K562 (cell line): ENCODE measurements around the gene KIAA0040. TPM values are rescaled to one million over a fixed set of nuclear protein-coding genes. Genes with fewer than 3 reads are reported as not detected.

Experiments used
- CEBPB ChIP-seq: fragments of 450-650 bp; IDR thresholded peaks from 2 replicates; pipeline ENCODE4 v1.6.1; 2016; ENCODE audit warnings: missing genetic modification characterization, missing compliant biosample characterization
- DACH1 ChIP-seq: fragments of 450-650 bp; IDR thresholded peaks from 2 replicates; pipeline ENCODE4 v1.6.1; 2018; ENCODE audit not compliant: partially characterized antibody
- ETV5 ChIP-seq: sonication (generic); formaldehyde crosslinking; IDR thresholded peaks from 2 replicates; pipeline ENCODE4 v1.4.0; 2020; ENCODE audit warnings: low read depth, mild to moderate bottlenecking, missing genetic modification reagents
- HIVEP1 ChIP-seq: fragments of 250-450 bp; sonication (Bioruptor Pico); IDR thresholded peaks from 2 replicates; pipeline ENCODE4 v1.4.0; 2020; ENCODE audit warnings: mild to moderate bottlenecking
- HNRNPUL1 ChIP-seq: fragments of 200-400 bp; formaldehyde crosslinking; IDR thresholded peaks from 2 replicates; pipeline ENCODE4 v1.6.1; 2017; ENCODE audit warnings: low read length
- LARP7 ChIP-seq: fragments of 450-650 bp; IDR thresholded peaks from 2 replicates; pipeline ENCODE4 v1.6.1; 2016
- MCM3 ChIP-seq: fragments of 450-650 bp; IDR thresholded peaks from 2 replicates; pipeline ENCODE4 v1.6.1; 2016
- NFIC ChIP-seq: fragments of 450-650 bp; IDR thresholded peaks from 2 replicates; pipeline ENCODE4 v1.6.1; 2017; ENCODE audit warnings: mild to moderate bottlenecking, inconsistent platforms
- TRIM24 ChIP-seq, 2 experiments: fragments of 450-650 bp; IDR thresholded peaks; 2 replicates each; pipeline ENCODE4 v1.6.1; 2016
- TRIM28 ChIP-seq: fragments of 450-650 bp; IDR thresholded peaks from 2 replicates; pipeline ENCODE4 v1.6.1; 2017
- ZBTB1 ChIP-seq: sonication (generic); formaldehyde crosslinking; IDR thresholded peaks from 2 replicates; pipeline ENCODE4 v1.8.1; 2023; ENCODE audit warnings: missing genetic modification reagents, low read depth, mild to moderate bottlenecking, borderline replicate concordance
- ZBTB17 ChIP-seq: fragments of 450-650 bp; formaldehyde crosslinking; IDR thresholded peaks from 2 replicates; pipeline ENCODE4 v1.4.0; 2020; ENCODE audit warnings: mild to moderate bottlenecking
- ZNF197 ChIP-seq: fragments of 200-800 bp; sonication (Bioruptor generic); IDR thresholded peaks from 2 replicates; pipeline ENCODE4 v1.6.1; 2016; ENCODE audit warnings: low read depth, missing genetic modification characterization, missing compliant biosample characterization
- ZNF24 ChIP-seq: fragments of 450-650 bp; IDR thresholded peaks from 2 replicates; pipeline ENCODE4 v1.6.1; 2016
- ZNF41 ChIP-seq: fragments of 250-450 bp; sonication (Bioruptor Pico); conservative IDR thresholded peaks from 2 replicates; pipeline ENCODE4 v1.4.0; 2020; ENCODE audit warnings: mild to moderate bottlenecking
- ZNF75A ChIP-seq: fragments of 450-650 bp; formaldehyde crosslinking; IDR thresholded peaks from 2 replicates; pipeline ENCODE4 v1.4.0; 2020; ENCODE audit warnings: mild to moderate bottlenecking
- polyA plus RNA-seq, 8 experiments: library from polyadenylated mRNA; depleted of rRNA in 4 of 8; stranded (reverse) in 5 of 8; unstranded in 3 of 8; fragments of >200 nt; fragmentation: Nextera tagmentation in 2 of 8; fragmentation: Illumina TruSeq in 1 of 8; extraction: Ambion mirVana in 2 of 8; extraction: Trizol in 1 of 8; gene quantifications; 2 replicates each; pipeline versions ENCODE4 v1.2.1 to v1.2.3, GENCODE V29; 2011 to 2014; ENCODE audit warnings: inconsistent platforms in 1 of 8, missing spikeins in 1 of 8
- total RNA-seq, 7 experiments: library from RNA; depleted of rRNA in 6 of 7; stranded (reverse); fragments of >200 nt in 6 of 7; fragmentation: Illumina TruSeq in 2 of 7; extraction: Trizol in 2 of 7; gene quantifications; 2 replicates each; pipeline versions ENCODE4 v1.2.1 to v1.2.3, GENCODE V29; 2011 to 2021; ENCODE audit warnings: low replicate concordance in 1 of 7
- TF ChIP-seq, protein P1 (sequence below): fragments of 200-800 bp; sonication (Bioruptor generic); IDR thresholded peaks from 2 replicates; pipeline ENCODE4 v1.6.1; 2016; ENCODE audit warnings: missing genetic modification characterization, missing compliant biosample characterization
- TF ChIP-seq, protein P2 (sequence below): sonication (generic); formaldehyde crosslinking; IDR thresholded peaks from 2 replicates; pipeline ENCODE4 v1.8.1; 2023; ENCODE audit warnings: mild to moderate bottlenecking, missing genetic modification reagents
- TF ChIP-seq, protein P3 (sequence below), 3 experiments: fragments of 200-800 bp in 1 of 3; sonication (Bioruptor generic) in 1 of 3; sonication (generic) in 1 of 3; formaldehyde crosslinking in 1 of 3; IDR thresholded peaks; 2 replicates each; pipeline versions ENCODE4 v1.6.1 to v1.8.0; 2016 to 2022; ENCODE audit warnings: mild to moderate bottlenecking in 2 of 3, missing compliant biosample characterization in 2 of 3, missing genetic modification characterization in 2 of 3, missing genetic modification reagents in 1 of 3
- TF ChIP-seq, protein P4 (sequence below), 2 experiments: fragments of 200-800 bp in 1 of 2; sonication (Bioruptor generic) in 1 of 2; sonication (generic) in 1 of 2; formaldehyde crosslinking in 1 of 2; IDR thresholded peaks in 1 of 2; conservative IDR thresholded peaks in 1 of 2; 2 replicates each; pipeline versions ENCODE4 v1.5.0 to v1.6.1; 2016 to 2020; ENCODE audit warnings: missing compliant biosample characterization in 1 of 2, missing genetic modification characterization in 1 of 2, missing genetic modification reagents in 1 of 2

KIAA0040 gene
- total and polyA plus RNA-seq, 9 of the 15 experiments (the other 6 are each of a cell fraction or from before 2014, with no cell fraction given) = 3.4 to 13.6 (median 7.1) TPM

DNA sequence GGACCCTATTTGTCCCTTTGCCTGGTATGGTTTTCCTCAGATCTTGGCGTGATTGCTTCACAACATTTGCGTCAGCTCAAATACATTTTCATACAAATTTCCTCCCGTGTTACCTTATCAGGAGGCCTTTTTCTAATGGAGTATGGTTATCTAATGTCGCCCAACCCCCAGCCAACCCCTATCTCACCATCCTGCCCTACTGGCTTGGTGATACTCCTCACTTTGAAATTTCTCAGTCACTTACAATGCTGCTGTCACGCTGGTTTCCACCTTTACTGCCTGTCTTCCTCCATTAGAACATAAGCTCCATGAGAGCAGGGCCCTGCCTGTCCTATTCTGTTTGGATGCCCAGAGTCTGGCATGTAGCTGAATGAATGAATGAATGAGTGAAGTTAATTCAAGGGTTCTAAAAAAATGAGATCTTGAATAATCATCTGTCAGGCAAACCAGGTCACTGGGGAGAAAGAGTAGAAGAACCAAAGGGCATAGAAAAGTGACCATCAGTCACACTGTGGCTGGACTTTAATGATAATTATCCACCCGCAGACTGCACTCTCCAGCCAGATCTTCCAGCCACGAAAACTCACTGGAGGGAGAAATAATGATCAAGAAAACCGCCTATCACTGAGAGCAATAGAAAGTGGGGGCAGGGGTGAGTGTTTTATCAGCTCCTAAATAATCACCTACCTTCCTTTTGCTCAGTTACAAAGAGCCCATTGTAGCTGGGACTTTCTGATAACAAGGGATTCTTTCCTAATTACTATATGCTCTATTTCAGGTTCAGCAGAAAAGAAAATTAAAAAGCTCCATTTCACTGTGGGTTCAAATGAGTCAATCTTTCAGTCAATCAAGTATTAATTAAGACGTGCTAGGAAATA, 21.3 kb downstream of the KIAA0040 start (continued):
- TF ChIP-seq, protein P1, sequence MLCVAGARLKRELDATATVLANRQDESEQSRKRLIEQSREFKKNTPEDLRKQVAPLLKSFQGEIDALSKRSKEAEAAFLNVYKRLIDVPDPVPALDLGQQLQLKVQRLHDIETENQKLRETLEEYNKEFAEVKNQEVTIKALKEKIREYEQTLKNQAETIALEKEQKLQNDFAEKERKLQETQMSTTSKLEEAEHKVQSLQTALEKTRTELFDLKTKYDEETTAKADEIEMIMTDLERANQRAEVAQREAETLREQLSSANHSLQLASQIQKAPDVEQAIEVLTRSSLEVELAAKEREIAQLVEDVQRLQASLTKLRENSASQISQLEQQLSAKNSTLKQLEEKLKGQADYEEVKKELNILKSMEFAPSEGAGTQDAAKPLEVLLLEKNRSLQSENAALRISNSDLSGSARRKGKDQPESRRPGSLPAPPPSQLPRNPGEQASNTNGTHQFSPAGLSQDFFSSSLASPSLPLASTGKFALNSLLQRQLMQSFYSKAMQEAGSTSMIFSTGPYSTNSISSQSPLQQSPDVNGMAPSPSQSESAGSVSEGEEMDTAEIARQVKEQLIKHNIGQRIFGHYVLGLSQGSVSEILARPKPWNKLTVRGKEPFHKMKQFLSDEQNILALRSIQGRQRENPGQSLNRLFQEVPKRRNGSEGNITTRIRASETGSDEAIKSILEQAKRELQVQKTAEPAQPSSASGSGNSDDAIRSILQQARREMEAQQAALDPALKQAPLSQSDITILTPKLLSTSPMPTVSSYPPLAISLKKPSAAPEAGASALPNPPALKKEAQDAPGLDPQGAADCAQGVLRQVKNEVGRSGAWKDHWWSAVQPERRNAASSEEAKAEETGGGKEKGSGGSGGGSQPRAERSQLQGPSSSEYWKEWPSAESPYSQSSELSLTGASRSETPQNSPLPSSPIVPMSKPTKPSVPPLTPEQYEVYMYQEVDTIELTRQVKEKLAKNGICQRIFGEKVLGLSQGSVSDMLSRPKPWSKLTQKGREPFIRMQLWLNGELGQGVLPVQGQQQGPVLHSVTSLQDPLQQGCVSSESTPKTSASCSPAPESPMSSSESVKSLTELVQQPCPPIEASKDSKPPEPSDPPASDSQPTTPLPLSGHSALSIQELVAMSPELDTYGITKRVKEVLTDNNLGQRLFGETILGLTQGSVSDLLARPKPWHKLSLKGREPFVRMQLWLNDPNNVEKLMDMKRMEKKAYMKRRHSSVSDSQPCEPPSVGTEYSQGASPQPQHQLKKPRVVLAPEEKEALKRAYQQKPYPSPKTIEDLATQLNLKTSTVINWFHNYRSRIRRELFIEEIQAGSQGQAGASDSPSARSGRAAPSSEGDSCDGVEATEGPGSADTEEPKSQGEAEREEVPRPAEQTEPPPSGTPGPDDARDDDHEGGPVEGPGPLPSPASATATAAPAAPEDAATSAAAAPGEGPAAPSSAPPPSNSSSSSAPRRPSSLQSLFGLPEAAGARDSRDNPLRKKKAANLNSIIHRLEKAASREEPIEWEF = no peak
- peak; percentile 88 for TF ChIP-seq ZNF24
- no peak for TF ChIP-seq MCM3
- TF ChIP-seq HNRNPUL1 = no peak
- TF ChIP-seq, protein P2, sequence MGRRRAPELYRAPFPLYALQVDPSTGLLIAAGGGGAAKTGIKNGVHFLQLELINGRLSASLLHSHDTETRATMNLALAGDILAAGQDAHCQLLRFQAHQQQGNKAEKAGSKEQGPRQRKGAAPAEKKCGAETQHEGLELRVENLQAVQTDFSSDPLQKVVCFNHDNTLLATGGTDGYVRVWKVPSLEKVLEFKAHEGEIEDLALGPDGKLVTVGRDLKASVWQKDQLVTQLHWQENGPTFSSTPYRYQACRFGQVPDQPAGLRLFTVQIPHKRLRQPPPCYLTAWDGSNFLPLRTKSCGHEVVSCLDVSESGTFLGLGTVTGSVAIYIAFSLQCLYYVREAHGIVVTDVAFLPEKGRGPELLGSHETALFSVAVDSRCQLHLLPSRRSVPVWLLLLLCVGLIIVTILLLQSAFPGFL = no peak
- 0 out of 4 replicates have a peak, but pooled peaks of 1 of the 2 experiments have one; percentile 39 for TF ChIP-seq TRIM24 (IDR thresholded peaks at IDR 0.05)
- no peak for TF ChIP-seq ETV5 (CRISPR knock-in tag)
- TF ChIP-seq, protein P3, sequence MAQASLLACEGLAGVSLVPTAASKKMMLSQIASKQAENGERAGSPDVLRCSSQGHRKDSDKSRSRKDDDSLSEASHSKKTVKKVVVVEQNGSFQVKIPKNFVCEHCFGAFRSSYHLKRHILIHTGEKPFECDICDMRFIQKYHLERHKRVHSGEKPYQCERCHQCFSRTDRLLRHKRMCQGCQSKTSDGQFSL (CRISPR knock-in tag; IDR thresholded peaks at IDR 0.05) = no peak
- TF ChIP-seq, protein P3 (tag; IDR thresholded peaks at IDR 0.05) = no peak
- TF ChIP-seq, protein P4, sequence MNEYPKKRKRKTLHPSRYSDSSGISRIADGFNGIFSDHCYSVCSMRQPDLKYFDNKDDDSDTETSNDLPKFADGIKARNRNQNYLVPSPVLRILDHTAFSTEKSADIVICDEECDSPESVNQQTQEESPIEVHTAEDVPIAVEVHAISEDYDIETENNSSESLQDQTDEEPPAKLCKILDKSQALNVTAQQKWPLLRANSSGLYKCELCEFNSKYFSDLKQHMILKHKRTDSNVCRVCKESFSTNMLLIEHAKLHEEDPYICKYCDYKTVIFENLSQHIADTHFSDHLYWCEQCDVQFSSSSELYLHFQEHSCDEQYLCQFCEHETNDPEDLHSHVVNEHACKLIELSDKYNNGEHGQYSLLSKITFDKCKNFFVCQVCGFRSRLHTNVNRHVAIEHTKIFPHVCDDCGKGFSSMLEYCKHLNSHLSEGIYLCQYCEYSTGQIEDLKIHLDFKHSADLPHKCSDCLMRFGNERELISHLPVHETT (CRISPR knock-in tag; conservative IDR thresholded peaks at IDR 0.05 in 1 of 2, IDR thresholded peaks at IDR 0.05 in 1 of 2) = no peak
- no peak for TF ChIP-seq ZBTB1
- TF ChIP-seq ZNF41 (CRISPR knock-in tag) = no peak
- no peak for TF ChIP-seq ZBTB17 (CRISPR knock-in tag)
- no peak for TF ChIP-seq DACH1
- no peak for TF ChIP-seq ZNF75A (CRISPR knock-in tag)
- 0 out of 2 replicates have a peak, but pooled peaks have one; percentile 5 for TF ChIP-seq CEBPB
- 0 out of 2 replicates have a peak, but pooled peaks have one; percentile 69 for TF ChIP-seq TRIM28
- no peak for TF ChIP-seq HIVEP1 (CRISPR knock-in tag)
- no peak for TF ChIP-seq ZNF197 (CRISPR knock-in tag)
- no peak for TF ChIP-seq NFIC
- TF ChIP-seq LARP7 = no peak
